ENCODE measurements around the gene SRCIN1.

The SRCIN1 gene

DNA sequence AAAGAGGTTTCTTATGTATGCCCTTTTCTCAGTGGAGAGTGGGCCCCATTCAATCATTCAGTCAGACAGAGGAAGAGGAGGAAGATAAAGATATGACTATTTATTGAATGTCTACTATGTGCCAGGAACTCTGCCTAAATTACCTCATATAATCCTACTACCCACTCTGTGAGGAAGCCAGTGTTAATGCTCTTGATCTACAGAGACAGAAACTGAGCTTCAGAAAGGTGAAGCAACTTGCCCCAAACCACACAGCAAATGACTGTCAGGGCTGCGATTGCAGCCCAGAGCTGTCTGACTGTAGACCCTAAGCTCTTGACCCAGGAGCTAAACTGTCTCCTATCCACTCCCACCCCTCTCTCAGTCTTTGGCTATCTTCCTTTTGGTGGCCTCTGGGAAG, 8.4 kb downstream of the SRCIN1 start:
- DNase-seq (ENCODE audit: insufficient read length, low spot score) (no peak), FAIRE-seq (no peak)
- TF ChIP-seq CTCF (IDR thresholded peaks at IDR 0.05; ENCODE audit: insufficient read depth, missing control alignments) = no peak

DNA sequence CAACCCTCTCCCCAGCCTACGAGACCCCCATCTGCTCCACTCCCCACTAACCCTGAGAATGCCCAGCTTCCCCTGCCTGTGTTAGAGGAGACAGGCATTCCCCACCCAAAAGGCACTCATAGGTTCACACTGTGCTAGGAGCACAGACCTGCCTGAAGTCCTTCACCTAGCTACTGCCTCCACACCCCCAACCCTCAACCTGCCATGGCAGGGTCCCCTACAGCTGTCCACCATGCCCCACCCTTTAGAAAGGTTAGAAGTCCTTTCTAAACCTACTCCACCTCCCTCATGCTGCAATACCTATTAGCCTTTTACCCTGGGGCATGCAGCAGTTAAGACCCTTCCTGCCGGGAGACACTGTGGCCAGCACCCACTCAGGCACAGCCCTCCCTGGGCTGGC, 9.1 kb downstream of the SRCIN1 start:
- no peak for DNase-seq (ENCODE audit: insufficient read length, low spot score)
- no peak for FAIRE-seq
- TF ChIP-seq CTCF (IDR thresholded peaks at IDR 0.05; ENCODE audit: insufficient read depth, missing control alignments) = no peak

GRCh38 chr17:38595892-38596291, 9.9 kb downstream of the SRCIN1 start:
- DNase-seq (ENCODE audit: insufficient read length, low spot score) (no peak), FAIRE-seq (no peak)
- no peak for TF ChIP-seq CTCF (IDR thresholded peaks at IDR 0.05; ENCODE audit: insufficient read depth, missing control alignments)

- TF ChIP-seq CTCF (IDR thresholded peaks at IDR 0.05; ENCODE audit: insufficient read depth, missing control alignments) = no peak
- no peak for DNase-seq (ENCODE audit: insufficient read length, low spot score)
- no peak for FAIRE-seq
Measured at GRCh38 chr17:38594152-38594551, 11.6 kb downstream of the SRCIN1 start.

GRCh38 chr17:38592487-38592886, 13.3 kb downstream of the SRCIN1 start:
- TF ChIP-seq CTCF (IDR thresholded peaks at IDR 0.05; ENCODE audit: insufficient read depth, missing control alignments) = no peak
- FAIRE-seq (no peak), DNase-seq (ENCODE audit: insufficient read length, low spot score) (no peak)

DNA sequence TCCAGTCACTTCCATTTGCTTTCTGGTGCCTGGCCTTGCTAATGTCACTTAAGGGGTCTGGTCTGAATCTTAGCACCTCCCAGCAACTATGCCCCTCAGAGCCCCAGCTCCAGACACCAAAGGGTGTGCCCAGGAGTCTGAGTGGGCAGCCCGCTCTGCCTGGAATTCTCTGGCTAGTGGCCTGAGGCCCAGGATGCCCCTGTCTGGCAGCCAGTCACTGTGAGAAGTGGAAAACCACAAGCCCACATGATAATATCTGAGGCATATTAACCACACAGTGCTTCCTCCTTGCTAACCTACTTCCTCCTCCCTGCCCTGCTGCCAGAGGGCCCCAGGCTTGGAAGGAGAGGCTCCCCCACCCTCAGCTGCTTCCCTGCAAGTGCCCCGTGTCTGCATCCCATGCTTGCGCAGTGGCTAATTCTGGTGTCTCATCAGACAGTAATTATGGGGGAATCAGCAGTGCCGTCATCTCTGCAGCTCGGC, 14.0 kb downstream of the SRCIN1 start:
- TF ChIP-seq CTCF (IDR thresholded peaks at IDR 0.05; ENCODE audit: insufficient read depth, missing control alignments) = no peak
- FAIRE-seq = no peak
- DNase-seq (ENCODE audit: insufficient read length, low spot score) = no peak

GRCh38 chr17:38590988-38591758, 14.6 kb downstream of the SRCIN1 start:
- no peak for FAIRE-seq

More at GRCh38 chr17:38590988-38591758, 14.6 kb downstream of the SRCIN1 start:
- no peak for TF ChIP-seq CTCF (IDR thresholded peaks at IDR 0.05; ENCODE audit: insufficient read depth, missing control alignments)
- no peak for DNase-seq (ENCODE audit: insufficient read length, low spot score)
